ENCODE results near the gene BRME1.

BRME1 gene

DNA sequence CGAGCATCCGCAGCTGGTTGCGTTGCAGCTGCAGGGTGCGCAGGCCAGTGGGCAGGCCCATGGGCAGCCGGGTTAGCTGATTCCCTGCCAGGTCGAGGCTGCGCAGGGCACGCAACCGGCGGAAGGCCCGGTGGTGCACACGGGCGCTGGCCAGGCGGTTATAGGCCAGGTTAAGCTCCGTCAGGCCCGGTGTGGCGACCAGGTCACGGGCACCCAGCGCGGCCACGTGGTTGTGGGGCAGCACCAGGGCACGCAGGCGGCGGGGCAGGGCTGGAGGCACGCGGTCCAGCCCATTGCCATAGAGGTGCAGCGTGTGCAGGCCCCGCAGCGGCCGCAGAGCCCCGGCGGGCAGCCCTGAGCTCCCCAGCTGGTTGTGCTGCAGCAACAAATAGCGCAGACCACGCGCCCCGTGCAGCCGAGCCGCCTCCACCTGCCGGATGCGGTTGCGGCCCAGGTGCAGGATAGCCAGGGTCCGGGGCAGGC is 27.0 kb upstream of the BRME1 start:
- no CpG with 5 or more reads among the region's 42 CpGs for WGBS (ENCODE audit: extremely low coverage, insufficient coverage, insufficient read length)
- H3K27me3 ChIP-seq (ENCODE audit: insufficient read depth, low read length), result no peaks in the 10 kb centered on the region
- no peak overlapping the region for H3K14ac ChIP-seq (ENCODE audit: low read length)
- no peaks in the 10 kb centered on the region for H3K4me1 ChIP-seq (ENCODE audit: control insufficient read depth in 1 of 2, insufficient read depth in 2 of 2, low read length in 2 of 2)
- H2BK5ac ChIP-seq (ENCODE audit: low read depth, low read length, poor library complexity), result no peak overlapping the region
- H3K9ac ChIP-seq (ENCODE audit: low read length), result no peak overlapping the region
- H3K9me3 ChIP-seq (ENCODE audit: insufficient read depth, low read depth, low read length), result peaks cover 6% of the 10 kb centered on the region
- no peak for DNase-seq
- no peak overlapping the region for H2BK120ac ChIP-seq (ENCODE audit: insufficient read depth, low read length, poor library complexity)
- H3K4me2 ChIP-seq (ENCODE audit: low read length), result no peak overlapping the region
- no peaks in the 10 kb centered on the region for H3K79me1 ChIP-seq (ENCODE audit: low read length)
- H4K91ac ChIP-seq (ENCODE audit: low read depth, low read length), result no peak overlapping the region
- H3K18ac ChIP-seq (ENCODE audit: low read length), result no peak overlapping the region
- H2AK5ac ChIP-seq (ENCODE audit: low read length), result no peak overlapping the region
- H3K4ac ChIP-seq (ENCODE audit: low read depth, low read length), result no peak overlapping the region
- H4K8ac ChIP-seq (ENCODE audit: low read depth, low read length), result no peak overlapping the region
- peaks cover 16 to 20% of the 10 kb centered on the region in 2 experiments for H3K36me3 ChIP-seq (ENCODE audit: control insufficient read depth in 1 of 2, insufficient read depth in 2 of 2, low read length in 2 of 2)
- no peak overlapping the region for H2BK12ac ChIP-seq (ENCODE audit: low read length)
- no peak overlapping the region for H3K27ac ChIP-seq (ENCODE audit: low read depth, low read length)
- no peak overlapping the region for H4K12ac ChIP-seq (ENCODE audit: low read depth, low read length)
- H3K4me3 ChIP-seq (ENCODE audit: low read depth, low read length), result no peak overlapping the region
- no peaks in the 10 kb centered on the region for H3K79me2 ChIP-seq (ENCODE audit: control insufficient read depth, insufficient read depth, low read length, poor library complexity)
- H3K23ac ChIP-seq (ENCODE audit: low read length), result no peak overlapping the region
- H2AFZ ChIP-seq (ENCODE audit: insufficient read depth, low read length, poor library complexity), result no peak overlapping the region

DNA sequence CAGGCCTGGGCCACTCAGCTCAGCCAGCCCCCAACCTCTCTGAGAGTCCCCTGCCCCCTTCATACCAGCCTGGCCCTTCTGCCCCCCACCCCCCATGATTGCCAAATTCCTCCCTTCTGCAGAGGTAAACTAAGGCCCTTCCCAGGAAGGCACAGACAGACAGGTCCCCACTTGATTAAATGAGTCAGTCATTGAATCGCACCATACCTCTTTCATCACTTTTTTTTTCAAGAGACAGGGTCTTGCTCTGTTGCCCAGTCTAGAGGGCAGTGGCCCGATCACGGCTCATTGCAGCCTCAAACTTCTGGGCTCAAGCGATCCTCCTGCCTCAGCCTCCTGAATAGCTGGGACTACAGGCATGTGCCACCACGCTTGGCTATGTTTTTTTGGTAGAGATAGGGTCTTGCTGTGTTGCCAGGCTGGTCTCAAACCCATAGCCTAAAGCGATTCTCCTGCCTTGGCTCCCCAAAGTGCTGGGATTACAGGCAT is 26.3 kb upstream of the BRME1 start:
- Histone ChIP-seq H2AK5ac (ENCODE audit: low read length) (no peak overlapping the region), H3K4me3 (ENCODE audit: low read depth, low read length) (no peak overlapping the region), H3K4ac (ENCODE audit: low read depth, low read length) (no peak overlapping the region), H3K23ac (ENCODE audit: low read length) (no peak overlapping the region), H3K4me2 (ENCODE audit: low read length) (no peak overlapping the region), H3K27ac (ENCODE audit: low read depth, low read length) (no peak overlapping the region), H2BK120ac (ENCODE audit: insufficient read depth, low read length, poor library complexity) (no peak overlapping the region), H3K79me1 (ENCODE audit: low read length) (no peaks in the 10 kb centered on the region), H3K9ac (ENCODE audit: low read length) (no peak overlapping the region), H4K91ac (ENCODE audit: low read depth, low read length) (no peak overlapping the region), H4K8ac (ENCODE audit: low read depth, low read length) (no peak overlapping the region), H3K36me3 (ENCODE audit: control insufficient read depth in 1 of 2, insufficient read depth in 2 of 2, low read length in 2 of 2) (peaks cover 21 to 25% of the 10 kb centered on the region in 2 experiments), H3K18ac (ENCODE audit: low read length) (no peak overlapping the region), H3K14ac (ENCODE audit: low read length) (no peak overlapping the region), H2BK5ac (ENCODE audit: low read depth, low read length, poor library complexity) (no peak overlapping the region), H3K9me3 (ENCODE audit: insufficient read depth, low read depth, low read length) (peaks cover 6% of the 10 kb centered on the region), H3K79me2 (ENCODE audit: control insufficient read depth, insufficient read depth, low read length, poor library complexity) (no peaks in the 10 kb centered on the region), H2AFZ (ENCODE audit: insufficient read depth, low read length, poor library complexity) (no peak overlapping the region), H2BK12ac (ENCODE audit: low read length) (no peak overlapping the region), H4K12ac (ENCODE audit: low read depth, low read length) (no peak overlapping the region), H3K27me3 (ENCODE audit: insufficient read depth, low read length) (no peaks in the 10 kb centered on the region), H3K4me1 (ENCODE audit: control insufficient read depth in 1 of 2, insufficient read depth in 2 of 2, low read length in 2 of 2) (no peaks in the 10 kb centered on the region)
- DNase-seq, result no peak
- WGBS (ENCODE audit: extremely low coverage, insufficient coverage, insufficient read length), result no CpG with 5 or more reads among the region's 6 CpGs

DNA sequence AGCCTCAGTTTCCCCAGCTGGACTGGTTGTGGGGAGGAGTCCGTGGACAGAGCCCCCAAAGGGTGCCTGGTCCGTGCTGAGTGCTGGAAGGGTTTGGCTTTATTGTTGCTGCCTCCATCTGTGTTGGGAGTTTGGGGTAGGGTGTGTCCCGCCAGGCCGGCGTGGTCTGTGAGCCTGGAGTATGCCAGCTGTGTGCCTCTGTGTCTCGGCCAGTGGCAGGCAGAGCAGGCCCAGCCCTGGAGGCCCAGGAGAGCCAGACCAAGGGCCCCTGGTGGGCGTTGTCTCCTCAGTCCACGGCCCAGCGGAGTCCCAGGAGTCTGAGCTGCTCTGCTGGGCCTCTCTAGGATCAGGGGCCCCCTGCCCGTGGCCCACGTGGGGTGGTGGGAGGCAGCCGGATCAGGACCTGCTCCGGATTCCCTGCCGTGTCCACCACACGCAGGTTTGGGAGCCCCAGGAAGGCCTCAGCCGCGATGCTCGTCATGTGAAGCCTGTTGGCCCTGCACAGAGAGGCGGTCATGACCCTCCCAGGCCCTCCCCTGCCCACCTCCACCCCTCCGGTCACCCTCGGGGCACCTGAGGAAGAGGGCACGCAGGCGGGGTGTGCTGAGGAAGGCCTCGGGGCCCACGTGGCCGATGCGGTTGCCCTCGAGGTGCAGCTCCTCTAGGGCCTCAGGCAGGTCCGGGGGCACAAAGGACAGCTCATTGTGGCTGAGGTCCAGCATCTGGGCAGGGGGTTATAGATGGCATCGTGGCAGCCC is 25.7 kb upstream of the BRME1 start:
- Histone ChIP-seq H4K8ac (ENCODE audit: low read depth, low read length) (no peak overlapping the region), H3K27ac (ENCODE audit: low read depth, low read length) (no peak overlapping the region), H3K27me3 (ENCODE audit: insufficient read depth, low read length) (no peaks in the 10 kb centered on the region), H3K4me1 (ENCODE audit: control insufficient read depth in 1 of 2, insufficient read depth in 2 of 2, low read length in 2 of 2) (no peaks in the 10 kb centered on the region), H3K9me3 (ENCODE audit: insufficient read depth, low read depth, low read length) (peaks cover 6% of the 10 kb centered on the region), H3K18ac (ENCODE audit: low read length) (no peak overlapping the region), H3K36me3 (ENCODE audit: control insufficient read depth in 1 of 2, insufficient read depth in 2 of 2, low read length in 2 of 2) (peaks cover 27 to 31% of the 10 kb centered on the region in 2 experiments), H3K4me3 (ENCODE audit: low read depth, low read length) (no peak overlapping the region), H2BK12ac (ENCODE audit: low read length) (no peak overlapping the region), H4K12ac (ENCODE audit: low read depth, low read length) (no peak overlapping the region), H3K14ac (ENCODE audit: low read length) (no peak overlapping the region), H2AFZ (ENCODE audit: insufficient read depth, low read length, poor library complexity) (no peak overlapping the region), H2BK120ac (ENCODE audit: insufficient read depth, low read length, poor library complexity) (no peak overlapping the region), H3K79me1 (ENCODE audit: low read length) (no peaks in the 10 kb centered on the region), H3K9ac (ENCODE audit: low read length) (no peak overlapping the region), H3K23ac (ENCODE audit: low read length) (no peak overlapping the region), H2AK5ac (ENCODE audit: low read length) (no peak overlapping the region), H2BK5ac (ENCODE audit: low read depth, low read length, poor library complexity) (no peak overlapping the region), H3K79me2 (ENCODE audit: control insufficient read depth, insufficient read depth, low read length, poor library complexity) (no peaks in the 10 kb centered on the region), H3K4ac (ENCODE audit: low read depth, low read length) (no peak overlapping the region), H3K4me2 (ENCODE audit: low read length) (no peak overlapping the region), H4K91ac (ENCODE audit: low read depth, low read length) (no peak overlapping the region)
- DNase-seq, result no peak
- no CpG with 5 or more reads among the region's 30 CpGs for WGBS (ENCODE audit: extremely low coverage, insufficient coverage, insufficient read length)

DNA sequence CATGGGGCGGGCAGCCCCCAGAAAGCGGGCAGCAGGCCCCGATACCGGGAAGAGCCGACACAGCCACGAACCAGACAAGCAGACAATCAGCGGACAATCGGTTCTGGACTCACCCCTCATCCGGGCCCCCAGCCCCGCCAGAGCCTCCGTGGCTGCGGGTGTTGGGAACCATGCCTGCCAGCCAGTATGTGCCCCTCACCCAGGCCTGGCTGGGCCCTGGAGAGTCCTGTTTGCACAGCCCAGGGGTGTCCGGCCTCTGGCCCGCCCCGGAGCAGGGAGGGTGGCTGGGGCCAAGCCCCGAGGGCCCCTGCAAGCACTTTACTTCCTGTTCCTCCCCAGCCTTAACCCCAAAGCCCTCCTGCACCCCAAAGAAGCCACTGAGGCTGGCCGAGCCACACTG is 24.5 kb upstream of the BRME1 start:
- no peak overlapping the region for H4K12ac ChIP-seq (ENCODE audit: low read depth, low read length)
- H3K27me3 ChIP-seq (ENCODE audit: insufficient read depth, low read length), result no peaks in the 10 kb centered on the region
- no peak overlapping the region for H2BK120ac ChIP-seq (ENCODE audit: insufficient read depth, low read length, poor library complexity)
- no peak overlapping the region for H2BK5ac ChIP-seq (ENCODE audit: low read depth, low read length, poor library complexity)
- H3K27ac ChIP-seq (ENCODE audit: low read depth, low read length), result no peak overlapping the region
- H3K23ac ChIP-seq (ENCODE audit: low read length), result no peak overlapping the region
- H3K4me1 ChIP-seq (ENCODE audit: control insufficient read depth in 1 of 2, insufficient read depth in 2 of 2, low read length in 2 of 2), result no peaks in the 10 kb centered on the region
- H2AK5ac ChIP-seq (ENCODE audit: low read length), result no peak overlapping the region
- H3K9me3 ChIP-seq (ENCODE audit: insufficient read depth, low read depth, low read length), result peaks cover 6% of the 10 kb centered on the region
- H3K36me3 ChIP-seq (ENCODE audit: control insufficient read depth in 1 of 2, insufficient read depth in 2 of 2, low read length in 2 of 2), result peaks cover 32 to 38% of the 10 kb centered on the region in 2 experiments
- H3K9ac ChIP-seq (ENCODE audit: low read length), result no peak overlapping the region
- H2BK12ac ChIP-seq (ENCODE audit: low read length), result no peak overlapping the region
- no peak for DNase-seq
- no peak overlapping the region for H2AFZ ChIP-seq (ENCODE audit: insufficient read depth, low read length, poor library complexity)
- no peak overlapping the region for H4K8ac ChIP-seq (ENCODE audit: low read depth, low read length)
- WGBS (ENCODE audit: extremely low coverage, insufficient coverage, insufficient read length), result no CpG with 5 or more reads among the region's 17 CpGs
- no peak overlapping the region for H3K4ac ChIP-seq (ENCODE audit: low read depth, low read length)
- H3K14ac ChIP-seq (ENCODE audit: low read length), result no peak overlapping the region
- H3K79me1 ChIP-seq (ENCODE audit: low read length), result no peaks in the 10 kb centered on the region
- no peak overlapping the region for H3K4me3 ChIP-seq (ENCODE audit: low read depth, low read length)
- H4K91ac ChIP-seq (ENCODE audit: low read depth, low read length), result no peak overlapping the region
- H3K4me2 ChIP-seq (ENCODE audit: low read length), result no peak overlapping the region
- no peaks in the 10 kb centered on the region for H3K79me2 ChIP-seq (ENCODE audit: control insufficient read depth, insufficient read depth, low read length, poor library complexity)
- no peak overlapping the region for H3K18ac ChIP-seq (ENCODE audit: low read length)
